ENCODE measurements around the gene TLE1. TPM values are rescaled to one million over a fixed set of nuclear protein-coding genes. Genes with fewer than 3 reads are reported as not detected.

The TLE1 gene
- total and polyA plus RNA-seq, 2 of the 4 experiments (the other 2 are of a cell fraction) = 36.0 to 51.0 TPM

DNA sequence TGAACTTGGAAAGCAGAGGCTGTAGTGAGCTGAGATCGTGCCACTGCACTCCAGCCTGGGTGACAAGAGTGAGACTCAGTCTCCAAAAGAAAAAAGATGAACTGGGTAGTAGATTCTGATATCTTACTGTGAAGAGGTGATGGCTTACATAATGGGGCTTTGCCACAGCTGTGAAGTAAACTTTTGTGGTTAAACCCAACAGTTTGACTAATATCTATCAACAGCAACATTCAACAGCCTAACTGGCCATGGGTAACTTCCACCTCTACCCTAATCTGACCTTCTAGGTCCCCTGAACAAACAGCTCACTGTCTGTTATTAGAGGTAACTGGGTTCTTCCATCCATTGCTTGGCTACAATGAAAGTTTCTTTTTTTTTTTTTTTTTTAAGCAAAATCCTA lies 52.1 kb downstream of the TLE1 start:
- BruUV-seq (replicated peaks) = no TSS peak
- ChIA-PET POLR2A (ENCODE audit: unreplicated experiment) (interaction anchor here (0.6 to 0.7 kb wide), 2 partner anchors 144 to 681 kb away, joined by 3 to 6 read pairs; no protein-coding TSS in a partner anchor), CTCF (no interaction called here)

More for the DNA sequence above, 52.1 kb downstream of the TLE1 start:
- WGBS, 2 experiments (ENCODE audit: extremely low coverage in 2 of 2, insufficient read length in 1 of 2) = no CpG with 5 or more reads among the region's 1 CpG
- no peak overlapping the region for H3K18ac ChIP-seq (ENCODE audit: low read depth, low read length)
- H3K27ac ChIP-seq (ENCODE audit: insufficient read depth, low read length) = no peak overlapping the region
- ATAC-seq (ENCODE audit: low read depth) = no peak
- no peak overlapping the region for H2BK5ac ChIP-seq (ENCODE audit: low read depth, low read length, poor library complexity, severe bottlenecking)
- H3K9ac ChIP-seq (ENCODE audit: low read depth, low read length) = no peak overlapping the region
- H3K9me1 ChIP-seq (ENCODE audit: insufficient read depth, low read length) = peaks cover 26% of the 10 kb centered on the region
- in situ Hi-C loops (cut with MboI; ENCODE audit: low sequenced_read_pairs) (no loop called here), intact Hi-C loops (cut with micrococcal nuclease) (no loop called here), dilution Hi-C loops (cut with HindIII; ENCODE audit: low sequenced_read_pairs, unreplicated experiment) (no loop called here)
- H3K14ac ChIP-seq (replicated peaks; ENCODE audit: low read depth, low read length) = no peak overlapping the region
- H3K4me3 ChIP-seq (ENCODE audit: insufficient read depth, low read depth, low read length) = no peak overlapping the region
- peak; percentile 18 for DNase-seq
- no peak overlapping the region for H2AK9ac ChIP-seq (replicated peaks; ENCODE audit: low read depth, low read length, poor library complexity)
- no peak overlapping the region for H2AFZ ChIP-seq (replicated peaks; ENCODE audit: low read length, poor library complexity)
- 0 out of 2 replicates have a peak overlapping the region, but pooled peaks have one; percentile 35 for H2BK120ac ChIP-seq (ENCODE audit: low read depth, low read length)
- no peak for TF ChIP-seq RCOR1 (IDR thresholded peaks at IDR 0.05; ENCODE audit: insufficient replicate concordance, low read length)
- TF ChIP-seq, protein P1, sequence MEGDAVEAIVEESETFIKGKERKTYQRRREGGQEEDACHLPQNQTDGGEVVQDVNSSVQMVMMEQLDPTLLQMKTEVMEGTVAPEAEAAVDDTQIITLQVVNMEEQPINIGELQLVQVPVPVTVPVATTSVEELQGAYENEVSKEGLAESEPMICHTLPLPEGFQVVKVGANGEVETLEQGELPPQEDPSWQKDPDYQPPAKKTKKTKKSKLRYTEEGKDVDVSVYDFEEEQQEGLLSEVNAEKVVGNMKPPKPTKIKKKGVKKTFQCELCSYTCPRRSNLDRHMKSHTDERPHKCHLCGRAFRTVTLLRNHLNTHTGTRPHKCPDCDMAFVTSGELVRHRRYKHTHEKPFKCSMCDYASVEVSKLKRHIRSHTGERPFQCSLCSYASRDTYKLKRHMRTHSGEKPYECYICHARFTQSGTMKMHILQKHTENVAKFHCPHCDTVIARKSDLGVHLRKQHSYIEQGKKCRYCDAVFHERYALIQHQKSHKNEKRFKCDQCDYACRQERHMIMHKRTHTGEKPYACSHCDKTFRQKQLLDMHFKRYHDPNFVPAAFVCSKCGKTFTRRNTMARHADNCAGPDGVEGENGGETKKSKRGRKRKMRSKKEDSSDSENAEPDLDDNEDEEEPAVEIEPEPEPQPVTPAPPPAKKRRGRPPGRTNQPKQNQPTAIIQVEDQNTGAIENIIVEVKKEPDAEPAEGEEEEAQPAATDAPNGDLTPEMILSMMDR (conservative IDR thresholded peaks at IDR 0.05; ENCODE audit: low read depth, low read length) = no peak
- no peak for TF ChIP-seq NFE2L2 (IDR thresholded peaks at IDR 0.05; ENCODE audit: low read depth, low read length)
- TF ChIP-seq, protein P2, sequence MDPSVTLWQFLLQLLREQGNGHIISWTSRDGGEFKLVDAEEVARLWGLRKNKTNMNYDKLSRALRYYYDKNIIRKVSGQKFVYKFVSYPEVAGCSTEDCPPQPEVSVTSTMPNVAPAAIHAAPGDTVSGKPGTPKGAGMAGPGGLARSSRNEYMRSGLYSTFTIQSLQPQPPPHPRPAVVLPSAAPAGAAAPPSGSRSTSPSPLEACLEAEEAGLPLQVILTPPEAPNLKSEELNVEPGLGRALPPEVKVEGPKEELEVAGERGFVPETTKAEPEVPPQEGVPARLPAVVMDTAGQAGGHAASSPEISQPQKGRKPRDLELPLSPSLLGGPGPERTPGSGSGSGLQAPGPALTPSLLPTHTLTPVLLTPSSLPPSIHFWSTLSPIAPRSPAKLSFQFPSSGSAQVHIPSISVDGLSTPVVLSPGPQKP (IDR thresholded peaks at IDR 0.05; ENCODE audit: borderline replicate concordance, low read depth, low read length) = no peak
- H4K91ac ChIP-seq (ENCODE audit: insufficient read depth, low read depth, low read length) = peak overlapping the region; percentile 35; the same call in 1 of the 2 replicates
- no peak overlapping the region for H3K4ac ChIP-seq (ENCODE audit: low read depth, low read length)
- H3K36me3 ChIP-seq (ENCODE audit: control insufficient read depth, insufficient read depth, low read length) = peaks cover 15% of the 10 kb centered on the region
- no peak overlapping the region for H3K23ac ChIP-seq (ENCODE audit: low read depth, low read length)
- H3K79me1 ChIP-seq (ENCODE audit: low read depth in 1 of 2, low read length in 2 of 2) = peaks cover 7 to 54% of the 10 kb centered on the region in 2 experiments
- H2AK5ac ChIP-seq (ENCODE audit: low read depth, low read length) = no peak overlapping the region; the same call in 1 of the 2 replicates
- H4K8ac ChIP-seq (ENCODE audit: low read depth in 2 of 2, low read length in 2 of 2) = no peak overlapping the region; a peak in 1 of 4 replicates
- H4K20me1 ChIP-seq (ENCODE audit: insufficient read depth, low read length) = peaks cover 13% of the 10 kb centered on the region; the same call in 1 of the 2 replicates
- H3K56ac ChIP-seq (ENCODE audit: extremely low read depth, insufficient read depth, low read length) = no peak overlapping the region
- H4K5ac ChIP-seq (ENCODE audit: low read depth, low read length) = no peak overlapping the region
- H3K9me3 ChIP-seq (ENCODE audit: control insufficient read depth, insufficient read depth, low read length) = no peaks in the 10 kb centered on the region
- no peaks in the 10 kb centered on the region for H3K27me3 ChIP-seq (ENCODE audit: control insufficient read depth, insufficient read depth, low read length)
- H3K4me1 ChIP-seq (ENCODE audit: control insufficient read depth, insufficient read depth, low read length) = peaks cover 27% of the 10 kb centered on the region
- no peak overlapping the region for H3K4me2 ChIP-seq (ENCODE audit: low read depth, low read length)
- H2BK20ac ChIP-seq (ENCODE audit: low read depth, low read length) = no peak overlapping the region
- peak overlapping the region; percentile 48; the same call in 1 of the 3 replicates for H2BK15ac ChIP-seq (ENCODE audit: low read depth, low read length)

Measured in IMR-90 (cell line).